ENCODE measurements around the gene MYCL. TPM values are rescaled to one million over a fixed set of nuclear protein-coding genes. Genes with fewer than 3 reads are reported as not detected.

Gene MYCL
- total and polyA plus RNA-seq, 2 experiments from 2014 or later = 6.3 to 7.8 TPM

- no peak overlapping the region for H3K4me3 ChIP-seq
- no peak for DNase-seq (ENCODE audit: low spot score)
- no peaks in the 10 kb centered on the region for H4K20me1 ChIP-seq (ENCODE audit: insufficient read depth, poor library complexity, severe bottlenecking)
- H3K36me3 ChIP-seq (replicated peaks; ENCODE audit: insufficient read depth, low read depth) = no peaks in the 10 kb centered on the region
- no peak overlapping the region for H3K4me2 ChIP-seq
- peaks cover 6% of the 10 kb centered on the region for H3K4me1 ChIP-seq (ENCODE audit: insufficient read depth)
- no peak overlapping the region for H2AFZ ChIP-seq
- H3K27me3 ChIP-seq = peaks cover 21% of the 10 kb centered on the region
- WGBS (ENCODE audit: low lambda C conversion rate, missing lambda C conversion rate) = 91% methylated on average over 2 of the region's 2 CpGs
- no peaks in the 10 kb centered on the region for H3K9me2 ChIP-seq (replicated peaks; ENCODE audit: insufficient read depth)
- no peaks in the 10 kb centered on the region for H3K9me3 ChIP-seq (ENCODE audit: low read depth)
- H3K79me2 ChIP-seq = no peaks in the 10 kb centered on the region
- TF ChIP-seq EZH2 (IDR thresholded peaks at IDR 0.05; ENCODE audit: borderline replicate concordance) (no peak), EZH2phosphoT487 (IDR thresholded peaks at IDR 0.05; ENCODE audit: low read depth, severe bottlenecking, unreplicated experiment) (no peak), CTCF (IDR thresholded peaks at IDR 0.05; ENCODE audit: poor library complexity) (no peak)
- no peak overlapping the region for H3K27ac ChIP-seq
These were observed 24.1 kb upstream of the MYCL start for GRCh38 chr1:39925721-39926342.

DNA sequence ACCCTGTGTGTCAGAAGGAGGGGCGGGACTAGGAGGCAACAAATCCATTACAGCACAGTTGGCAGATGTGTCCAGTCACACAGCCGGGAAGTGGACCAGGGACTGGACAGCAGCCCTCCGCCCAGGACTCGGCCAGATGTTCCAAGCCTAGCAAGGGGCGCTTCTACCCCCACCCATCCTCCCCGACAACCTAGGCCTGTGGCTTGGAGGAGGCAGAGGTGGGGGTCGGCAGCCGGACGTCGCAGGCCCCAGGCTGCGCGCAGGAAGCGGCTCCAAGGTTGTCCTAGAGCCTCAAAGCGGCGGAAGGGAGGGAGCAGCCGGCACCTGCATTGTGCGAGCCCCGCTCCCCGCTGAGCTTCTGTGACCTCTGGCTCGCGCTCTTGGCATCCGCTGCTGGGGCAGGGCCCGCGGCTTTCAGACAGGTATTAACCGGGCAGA lies 20.6 kb upstream of the MYCL start:
- Histone ChIP-seq H2AFZ (no peak overlapping the region), H3K27me3 (peaks cover 21% of the 10 kb centered on the region), H3K4me2 (no peak overlapping the region), H3K9me3 (ENCODE audit: low read depth) (no peaks in the 10 kb centered on the region), H3K4me1 (ENCODE audit: insufficient read depth) (peaks cover 6% of the 10 kb centered on the region), H3K9me2 (replicated peaks; ENCODE audit: insufficient read depth) (no peaks in the 10 kb centered on the region), H4K20me1 (ENCODE audit: insufficient read depth, poor library complexity, severe bottlenecking) (no peaks in the 10 kb centered on the region), H3K36me3 (replicated peaks; ENCODE audit: insufficient read depth, low read depth) (no peaks in the 10 kb centered on the region), H3K4me3 (no peak overlapping the region), H3K27ac (no peak overlapping the region), H3K79me2 (no peaks in the 10 kb centered on the region)
- 16% methylated on average over 25 of the region's 25 CpGs for WGBS (ENCODE audit: low lambda C conversion rate, missing lambda C conversion rate)
- DNase-seq (ENCODE audit: low spot score) = no peak
- no peak for TF ChIP-seq EZH2 (IDR thresholded peaks at IDR 0.05; ENCODE audit: borderline replicate concordance)
- no peak for TF ChIP-seq CTCF (IDR thresholded peaks at IDR 0.05; ENCODE audit: poor library complexity)
- TF ChIP-seq EZH2phosphoT487 (IDR thresholded peaks at IDR 0.05; ENCODE audit: low read depth, severe bottlenecking, unreplicated experiment) = no peak

GRCh38 chr1:39919545-39919944 lies 17.8 kb upstream of the MYCL start:
- no peaks in the 10 kb centered on the region for H3K9me2 ChIP-seq (replicated peaks; ENCODE audit: insufficient read depth)
- no peaks in the 10 kb centered on the region for H3K36me3 ChIP-seq (replicated peaks; ENCODE audit: insufficient read depth, low read depth)
- H3K9me3 ChIP-seq (ENCODE audit: low read depth) = no peaks in the 10 kb centered on the region
- H3K4me2 ChIP-seq = no peak overlapping the region
- peak; percentile 60 for TF ChIP-seq CTCF (IDR thresholded peaks at IDR 0.05; ENCODE audit: poor library complexity)
- no peak for TF ChIP-seq EZH2 (IDR thresholded peaks at IDR 0.05; ENCODE audit: borderline replicate concordance)
- no peaks in the 10 kb centered on the region for H3K79me2 ChIP-seq
- no peaks in the 10 kb centered on the region for H4K20me1 ChIP-seq (ENCODE audit: insufficient read depth, poor library complexity, severe bottlenecking)
- H3K4me1 ChIP-seq (ENCODE audit: insufficient read depth) = no peaks in the 10 kb centered on the region
- 33% methylated on average over 3 of the region's 3 CpGs for WGBS (ENCODE audit: low lambda C conversion rate, missing lambda C conversion rate)
- peaks cover 21% of the 10 kb centered on the region for H3K27me3 ChIP-seq
- peak; percentile 87 for DNase-seq (ENCODE audit: low spot score)
- no peak overlapping the region for H3K4me3 ChIP-seq
- H2AFZ ChIP-seq = no peak overlapping the region
- H3K27ac ChIP-seq = no peak overlapping the region
